SK-N-SH (cell line): ENCODE results near the gene ARID2.

ENCODE experiments used
- GABPA ChIP-seq: IDR thresholded peaks from 2 replicates; pipeline ENCODE4 v1.4.0; 2012; ENCODE audit warnings: low read depth, mild to moderate bottlenecking
- JUND ChIP-seq: IDR thresholded peaks from 2 replicates; pipeline ENCODE4 v1.4.0; 2012
- POLR2AphosphoS5 ChIP-seq: IDR thresholded peaks from 2 replicates; pipeline ENCODE4 v1.6.1; 2012; ENCODE audit warnings: low read depth, low read length
- RAD21 ChIP-seq: IDR thresholded peaks from 2 replicates; pipeline ENCODE4 v1.6.1; 2012; ENCODE audit warnings: mild to moderate bottlenecking, low read length
- REST ChIP-seq: IDR thresholded peaks from 2 replicates; pipeline ENCODE4 v1.6.1; 2012; ENCODE audit warnings: mild to moderate bottlenecking, low read depth, low read length, moderate library complexity
- TAF1 ChIP-seq: IDR thresholded peaks from 2 replicates; pipeline ENCODE4 v1.6.1; 2012; ENCODE audit warnings: low read depth, mild to moderate bottlenecking, low read length, moderate library complexity, borderline replicate concordance
- YY1 ChIP-seq: IDR thresholded peaks from 2 replicates; pipeline ENCODE4 v1.4.0; 2012; ENCODE audit warnings: low read depth, mild to moderate bottlenecking
- TF ChIP-seq, protein P1 (sequence below): fragments of 200-600 bp; sonication (generic); IDR thresholded peaks from 2 replicates; pipeline ENCODE4 v1.6.1; 2017; ENCODE audit warnings: antibody characterized with exemption, mild to moderate bottlenecking, moderate library complexity
- TF ChIP-seq, protein P2 (sequence below): fragments of 150-350 bp; IDR thresholded peaks from 2 replicates; pipeline ENCODE4 v1.6.1; 2017; ENCODE audit warnings: antibody characterized with exemption, low read length, low read depth, borderline replicate concordance

DNA sequence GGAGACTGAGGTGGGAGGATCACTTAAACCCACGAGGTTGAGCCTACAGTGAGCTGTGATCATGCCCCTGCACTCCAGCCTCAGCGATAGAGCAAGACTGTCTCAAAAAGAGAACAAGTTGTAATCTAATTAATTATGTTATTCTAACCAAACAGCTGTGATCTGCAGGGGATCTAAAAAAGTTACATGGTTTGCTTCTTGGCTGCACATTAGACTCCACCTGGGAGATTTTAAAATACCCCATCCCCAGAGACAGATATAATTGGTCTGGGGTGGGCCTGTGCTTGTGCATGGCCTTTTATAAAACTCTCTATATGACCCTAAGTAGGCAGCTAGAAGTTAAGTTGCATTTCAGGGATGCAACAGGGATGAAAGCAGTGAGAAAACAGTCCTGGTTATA lies 184.1 kb downstream of the ARID2 start:
- TF ChIP-seq, protein P1, sequence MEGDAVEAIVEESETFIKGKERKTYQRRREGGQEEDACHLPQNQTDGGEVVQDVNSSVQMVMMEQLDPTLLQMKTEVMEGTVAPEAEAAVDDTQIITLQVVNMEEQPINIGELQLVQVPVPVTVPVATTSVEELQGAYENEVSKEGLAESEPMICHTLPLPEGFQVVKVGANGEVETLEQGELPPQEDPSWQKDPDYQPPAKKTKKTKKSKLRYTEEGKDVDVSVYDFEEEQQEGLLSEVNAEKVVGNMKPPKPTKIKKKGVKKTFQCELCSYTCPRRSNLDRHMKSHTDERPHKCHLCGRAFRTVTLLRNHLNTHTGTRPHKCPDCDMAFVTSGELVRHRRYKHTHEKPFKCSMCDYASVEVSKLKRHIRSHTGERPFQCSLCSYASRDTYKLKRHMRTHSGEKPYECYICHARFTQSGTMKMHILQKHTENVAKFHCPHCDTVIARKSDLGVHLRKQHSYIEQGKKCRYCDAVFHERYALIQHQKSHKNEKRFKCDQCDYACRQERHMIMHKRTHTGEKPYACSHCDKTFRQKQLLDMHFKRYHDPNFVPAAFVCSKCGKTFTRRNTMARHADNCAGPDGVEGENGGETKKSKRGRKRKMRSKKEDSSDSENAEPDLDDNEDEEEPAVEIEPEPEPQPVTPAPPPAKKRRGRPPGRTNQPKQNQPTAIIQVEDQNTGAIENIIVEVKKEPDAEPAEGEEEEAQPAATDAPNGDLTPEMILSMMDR = no peak
- no peak for TF ChIP-seq JUND
- TF ChIP-seq REST = no peak
- TF ChIP-seq TAF1 = no peak
- TF ChIP-seq GABPA = no peak
- TF ChIP-seq YY1 = no peak
- TF ChIP-seq, protein P2, sequence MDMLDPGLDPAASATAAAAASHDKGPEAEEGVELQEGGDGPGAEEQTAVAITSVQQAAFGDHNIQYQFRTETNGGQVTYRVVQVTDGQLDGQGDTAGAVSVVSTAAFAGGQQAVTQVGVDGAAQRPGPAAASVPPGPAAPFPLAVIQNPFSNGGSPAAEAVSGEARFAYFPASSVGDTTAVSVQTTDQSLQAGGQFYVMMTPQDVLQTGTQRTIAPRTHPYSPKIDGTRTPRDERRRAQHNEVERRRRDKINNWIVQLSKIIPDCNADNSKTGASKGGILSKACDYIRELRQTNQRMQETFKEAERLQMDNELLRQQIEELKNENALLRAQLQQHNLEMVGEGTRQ = no peak
- no peak for TF ChIP-seq POLR2AphosphoS5
- TF ChIP-seq RAD21 = no peak
